GM18505 (cell line): Measurements from ENCODE around the gene AHNAK2.
"Not testable (repeated sequence)": the region's sequence is repeated elsewhere in the genome, so short reads cannot be mapped to it uniquely, and the experiment has no call there.

Experiments
- ATAC-seq: cut with Tn5 transposase; IDR thresholded peaks from one replicate; pipeline ENCODE4 v1.9.1; 2021; ENCODE audit not compliant: unreplicated experiment
- POLR2A ChIP-seq: IDR thresholded peaks from 4 replicates; pipeline ENCODE4 v1.6.1; 2011; ENCODE audit warnings: borderline replicate concordance; ENCODE audit not compliant: insufficient read depth, insufficient read length; ENCODE audit errors: extremely low read depth

AHNAK2 gene

GRCh38 chr14:104891664-104892530, 86.3 kb downstream of the AHNAK2 start:
- TF ChIP-seq POLR2A, result no peak
- ATAC-seq, result no peak

- TF ChIP-seq POLR2A, result no peak
- no peak for ATAC-seq
Measured at GRCh38 chr14:104891121-104891551, 87.0 kb downstream of the AHNAK2 start.

- not testable (repeated sequence) for ATAC-seq
Measured at GRCh38 chr14:104890292-104890691, 87.9 kb downstream of the AHNAK2 start.

GRCh38 chr14:104889375-104889757, 88.8 kb downstream of the AHNAK2 start:
- no peak for ATAC-seq
- no peak for TF ChIP-seq POLR2A

GRCh38 chr14:104888489-104889374, 89.4 kb downstream of the AHNAK2 start:
- ATAC-seq, result no peak
- no peak for TF ChIP-seq POLR2A

- ATAC-seq, result no peak
Measured at GRCh38 chr14:104887623-104888488, 90.3 kb downstream of the AHNAK2 start.

More at GRCh38 chr14:104887623-104888488, 90.3 kb downstream of the AHNAK2 start:
- TF ChIP-seq POLR2A, result no peak
